Transverse colon (tissue), 4 donors: ENCODE measurements around the gene VWA7. TPM values are rescaled to one million over a fixed set of nuclear protein-coding genes. Genes with fewer than 3 reads are reported as not detected.

Experiments used
- DNase-seq: peaks from one replicate; pipeline ENCODE4 v3.0.0-alpha.2; 2019
- H3K27ac ChIP-seq, 4 donors: fragments of 200-600 bp; sonication (generic); 2 replicates each; pipeline ENCODE4 v1.5.1; 2016 to 2018; ENCODE audit warnings: inconsistent platforms in 4 of 4
- H3K27me3 ChIP-seq: fragments of 200-600 bp; sonication (generic); 2 replicates; pipeline ENCODE4 v1.5.1; 2017; ENCODE audit warnings: inconsistent platforms
- H3K36me3 ChIP-seq, 4 donors: fragments of 200-600 bp; sonication (generic); 2 replicates each; pipeline ENCODE4 v1.5.1; 2017 to 2019; ENCODE audit warnings: inconsistent platforms in 4 of 4
- H3K4me1 ChIP-seq, 4 donors: fragments of 200-600 bp; sonication (generic); 2 replicates each; pipeline ENCODE4 v1.5.1; 2017 to 2020; ENCODE audit warnings: inconsistent platforms in 4 of 4
- H3K4me3 ChIP-seq, 4 donors: fragments of 200-600 bp; sonication (generic); 1 replicate in 1 of 4; 2 replicates in 3 of 4; pipeline versions ENCODE4 v1.5.1 to v1.6.1; 2017 to 2019; ENCODE audit warnings: inconsistent platforms in 4 of 4
- H3K9me3 ChIP-seq, 2 donors: fragments of 200-600 bp; sonication (generic); 2 replicates each; pipeline ENCODE4 v1.5.1; 2017 to 2019; ENCODE audit warnings: inconsistent platforms in 2 of 2
- CTCF ChIP-seq, 5 experiments: fragments of 200-600 bp in 3 of 5; fragments of 450-650 bp in 2 of 5; sonication (generic) in 3 of 5; IDR thresholded peaks; 1 replicate in 2 of 5; 2 replicates in 3 of 5; pipeline ENCODE4 v1.5.1; 2016 to 2017; ENCODE audit warnings: antibody characterized with exemption in 5 of 5, inconsistent platforms in 3 of 5, mild to moderate bottlenecking in 2 of 5, moderate library complexity in 1 of 5
- EP300 ChIP-seq: sonication (generic); formaldehyde crosslinking; IDR thresholded peaks from one replicate; pipeline ENCODE4 v1.6.1; 2017; ENCODE audit warnings: antibody characterized with exemption, low read depth
- POLR2A ChIP-seq: fragments of 450-650 bp; IDR thresholded peaks from one replicate; pipeline ENCODE4 v1.6.1; 2016; ENCODE audit warnings: antibody characterized with exemption, mild to moderate bottlenecking, moderate library complexity
- POLR2AphosphoS5 ChIP-seq, 3 donors: sonication (generic); formaldehyde crosslinking; IDR thresholded peaks; one replicate each; pipeline ENCODE4 v1.6.1; 2016; ENCODE audit warnings: antibody characterized with exemption in 3 of 3
- WGBS, 2 donors: methylation state at CpG; one replicate each; pipeline ENCODE4 v1.1.5; 2018; ENCODE audit warnings: low coverage in 1 of 2; 5-methylcytosine and 5-hydroxymethylcytosine counted together
- in situ Hi-C, 4 donors: fragments of 200-750 bp; cut with MboI; loops; one replicate each; pipeline versions ENCODE4 v1.15.0 to v1.15.1; 2017; ENCODE audit warnings: low sequenced_read_pairs in 3 of 4, low pct_ligation_motif_present in 1 of 4, low pct_unique_long_range_greater_than_20kb in 1 of 4
- intact Hi-C: fragments of 100-400 bp; cut with DNase I; formaldehyde crosslinking; loops from one replicate; pipeline ENCODE4 v1.15.1; 2023; ENCODE audit warnings: low total_unique reads
- total RNA-seq, 4 donors: library from RNA; depleted of rRNA; stranded (reverse); fragments of >200 nt; gene quantifications; one replicate each; pipeline ENCODE4 v1.1.0, GENCODE V29; 2016

The VWA7 gene
- total RNA-seq, 4 donors from 2014 or later, result 7.6 to 22.1 (median 9.6) TPM

DNA sequence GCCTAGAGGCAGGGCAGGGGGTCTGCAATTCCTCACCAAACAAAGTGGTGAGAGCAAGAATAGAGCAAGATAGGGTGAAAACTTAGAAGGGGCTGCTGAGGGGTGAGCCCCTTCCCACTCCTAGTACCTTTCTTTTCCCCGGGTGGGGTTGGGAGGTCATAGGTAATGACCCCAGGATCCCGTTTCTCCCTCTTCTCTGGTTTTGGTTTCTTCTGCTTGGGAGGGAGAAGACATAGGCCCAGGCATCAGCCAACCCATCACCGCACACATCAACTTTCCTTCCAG, 14.9 kb upstream of the VWA7 start:
- DNase-seq, result no peak
- TF ChIP-seq CTCF (IDR thresholded peaks at IDR 0.05) (no peak), POLR2AphosphoS5 (IDR thresholded peaks at IDR 0.05) (no peak), POLR2A (no peak), EP300 (no peak)
- in situ Hi-C loops, result no loop called here
- peaks cover 12 to 19% (median 15%) of the 10 kb centered on the region in 4 donors for H3K4me1 ChIP-seq
- no peaks in the 10 kb centered on the region for H3K27me3 ChIP-seq
- H3K4me3 ChIP-seq, result no peak overlapping the region
- no peak overlapping the region for H3K27ac ChIP-seq
- H3K36me3 ChIP-seq, result peaks cover 0 to 7% (median 3%) of the 10 kb centered on the region in 4 donors
- intact Hi-C loops, result no loop called here
- WGBS, 2 donors, result 82% methylated on average over 3 of the region's 3 CpGs; no CpG with 5 or more reads in 1 of the 2 donors
- H3K9me3 ChIP-seq, result no peaks in the 10 kb centered on the region

DNA sequence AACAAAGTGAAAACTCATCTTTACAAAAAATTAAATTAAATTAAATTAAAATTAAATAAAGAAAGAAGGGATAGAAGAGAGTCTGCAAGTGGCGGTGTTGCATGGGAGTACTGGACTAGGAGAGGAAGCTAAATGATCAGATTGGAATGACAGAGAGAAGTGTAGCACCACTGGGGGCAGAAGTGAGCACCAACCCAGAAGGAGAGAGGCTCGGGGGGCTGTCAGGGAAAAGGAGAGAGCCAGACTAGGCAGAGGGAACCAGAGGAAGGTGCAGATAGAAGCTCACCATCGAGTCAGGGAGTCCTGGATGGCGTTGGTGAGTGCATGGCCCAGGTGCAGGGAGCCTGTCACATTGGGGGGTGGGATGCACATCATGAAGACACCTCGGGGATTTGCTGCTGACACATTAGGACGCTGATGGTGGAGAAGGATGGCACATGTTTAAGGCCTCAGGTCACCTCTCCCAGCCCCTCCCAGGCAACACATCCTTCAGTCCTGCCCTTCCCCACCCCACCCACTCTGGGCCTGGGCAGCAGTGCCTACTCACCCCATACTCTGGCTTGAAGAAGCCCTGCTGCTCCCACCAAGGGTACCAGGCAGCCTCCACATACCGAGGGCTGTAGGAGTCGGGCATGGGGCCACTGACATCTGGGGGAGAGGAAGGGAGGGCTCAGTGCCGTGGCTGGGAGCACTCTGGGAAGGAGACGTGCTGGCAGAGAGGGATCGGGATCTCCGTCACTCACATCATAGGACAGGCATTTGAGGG, 14.4 kb upstream of the VWA7 start:
- intact Hi-C loops, result no loop called here
- no peak for DNase-seq
- H3K27ac ChIP-seq, result no peak overlapping the region

DNA sequence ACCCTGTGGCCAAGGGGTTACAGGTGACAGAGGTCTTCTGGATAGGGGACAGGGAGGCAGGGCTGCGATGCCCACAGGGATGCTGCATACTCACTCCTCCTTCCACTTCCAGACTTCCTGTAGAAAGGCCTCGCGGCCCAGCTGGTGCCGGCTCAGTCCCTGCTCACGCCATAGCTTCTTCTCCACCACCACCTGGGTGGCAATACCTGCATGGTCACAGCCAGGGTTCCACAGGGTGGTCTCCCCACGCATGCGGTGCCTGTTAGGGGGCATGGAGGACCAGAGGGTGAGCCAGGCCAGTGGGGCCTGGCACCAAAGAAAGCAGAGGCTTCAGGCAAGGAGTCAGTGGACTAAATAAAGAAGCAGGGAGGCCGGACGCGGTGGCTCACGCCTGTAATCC, 8.3 kb upstream of the VWA7 start:
- 97 to 98% methylated on average over 6 to 11 of the region's 11 CpGs for WGBS, 2 donors
- TF ChIP-seq POLR2AphosphoS5 (IDR thresholded peaks at IDR 0.05) (no peak), POLR2A (no peak), CTCF (IDR thresholded peaks at IDR 0.05) (no peak), EP300 (no peak)
- peaks cover 0 to 18% (median 8%) of the 10 kb centered on the region in 4 donors for H3K36me3 ChIP-seq
- no peak overlapping the region for H3K4me3 ChIP-seq
- no peak overlapping the region for H3K27ac ChIP-seq
- intact Hi-C loops, result no loop called here
- DNase-seq, result no peak
- H3K9me3 ChIP-seq, result no peaks in the 10 kb centered on the region
- H3K4me1 ChIP-seq, result no peaks in the 10 kb centered on the region
- no peaks in the 10 kb centered on the region for H3K27me3 ChIP-seq
- in situ Hi-C loops, result no loop called here

More for the DNA sequence above, 14.4 kb upstream of the VWA7 start:
- Histone ChIP-seq H3K4me3 (no peak overlapping the region), H3K36me3 (peaks cover 0 to 7% (median 3%) of the 10 kb centered on the region in 4 donors), H3K9me3 (no peaks in the 10 kb centered on the region), H3K27me3 (no peaks in the 10 kb centered on the region), H3K4me1 (peaks cover 12 to 19% (median 15%) of the 10 kb centered on the region in 4 donors)
- in situ Hi-C loops, result no loop called here
- 57 to 73% methylated on average over 6 to 12 of the region's 12 CpGs for WGBS, 2 donors
- TF ChIP-seq POLR2A (no peak), CTCF (IDR thresholded peaks at IDR 0.05) (peak; percentile 44 to 65 (median 50))

DNA sequence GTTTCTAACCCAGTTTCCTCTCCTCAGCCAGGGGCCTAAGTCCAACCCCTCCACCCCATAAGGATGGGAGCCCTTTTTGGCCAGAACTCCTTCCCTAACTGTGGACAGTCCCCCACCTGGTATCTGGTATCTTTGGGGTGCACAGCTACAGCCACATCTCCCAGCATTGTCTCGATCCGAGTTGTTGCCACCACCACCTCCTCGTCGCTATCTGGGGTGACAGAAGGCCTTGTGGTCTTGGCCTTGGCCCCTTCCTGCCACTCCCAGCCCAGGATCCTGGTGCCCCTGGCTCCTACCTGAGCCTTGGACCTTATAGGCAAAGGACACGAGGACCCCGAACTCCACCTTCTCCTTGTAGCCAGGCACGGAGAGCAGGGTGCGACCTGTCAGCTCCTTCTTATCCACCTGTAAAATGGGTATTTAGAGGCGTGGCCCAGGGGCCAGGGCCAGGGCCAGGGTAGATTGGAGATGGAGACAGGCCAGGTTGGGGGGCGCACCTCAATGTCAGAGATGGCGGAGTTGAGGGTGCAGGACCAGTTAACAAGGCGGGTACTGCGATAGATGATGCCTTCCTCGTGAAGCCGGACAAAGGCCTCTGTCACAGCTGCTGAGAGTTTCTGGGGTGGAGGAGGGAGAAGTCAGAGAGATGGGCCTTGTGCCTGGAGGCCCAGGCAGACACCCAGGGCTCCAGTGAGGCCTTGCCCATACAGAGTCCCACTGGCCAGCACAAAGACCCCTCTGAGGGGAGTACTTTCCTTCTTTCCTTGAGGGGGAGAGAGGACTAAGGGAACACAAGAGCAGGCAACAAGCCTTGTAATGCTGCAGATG, 7.2 kb upstream of the VWA7 start:
- Histone ChIP-seq H3K9me3 (no peaks in the 10 kb centered on the region), H3K4me1 (no peaks in the 10 kb centered on the region), H3K27me3 (no peaks in the 10 kb centered on the region), H3K36me3 (peaks cover 0 to 25% (median 8%) of the 10 kb centered on the region in 4 donors), H3K27ac (no peak overlapping the region), H3K4me3 (no peak overlapping the region)
- TF ChIP-seq POLR2A, result no peak
- no peak for TF ChIP-seq EP300
- TF ChIP-seq POLR2AphosphoS5 (IDR thresholded peaks at IDR 0.05), result no peak
- in situ Hi-C loops (no loop called here), intact Hi-C loops (no loop called here)
- no peak for DNase-seq
- 95% methylated on average over 15 of the region's 15 CpGs; no CpG with 5 or more reads in 1 of the 2 donors for WGBS, 2 donors
